Trophoblast cell (in vitro differentiated cells and primary cell): Measurements from ENCODE around the gene PRKAR1B.
"Not testable (repeated sequence)": the region's sequence is repeated elsewhere in the genome, so short reads cannot be mapped to it uniquely, and the experiment has no call there.

Experiments
- DNase-seq, 2 donors: peaks; one replicate each; pipeline ENCODE4 v3.0.0-alpha.2; 2016
- H2AFZ ChIP-seq: 2 replicates; pipeline ENCODE4 v1.6.1; 2013; ENCODE audit warnings: low read length, moderate library complexity, mild to moderate bottlenecking; ENCODE audit not compliant: insufficient read depth, poor library complexity
- H2AK5ac ChIP-seq: 2 replicates; pipeline ENCODE4 v1.6.1; 2013; ENCODE audit warnings: mild to moderate bottlenecking, low read length
- H2BK120ac ChIP-seq: 2 replicates; pipeline ENCODE4 v1.6.1; 2013; ENCODE audit warnings: low read length, mild to moderate bottlenecking, moderate library complexity; ENCODE audit not compliant: insufficient read depth, poor library complexity
- H2BK12ac ChIP-seq: 2 replicates; pipeline ENCODE4 v1.6.1; 2013; ENCODE audit warnings: mild to moderate bottlenecking, low read length, moderate library complexity
- H2BK5ac ChIP-seq: 2 replicates; pipeline ENCODE4 v1.6.1; 2013; ENCODE audit warnings: low read length, low read depth, moderate library complexity, mild to moderate bottlenecking; ENCODE audit not compliant: poor library complexity
- H3K14ac ChIP-seq: 2 replicates; pipeline ENCODE4 v1.6.1; 2013; ENCODE audit warnings: mild to moderate bottlenecking, low read length
- H3K18ac ChIP-seq: 2 replicates; pipeline ENCODE4 v1.6.1; 2013; ENCODE audit warnings: mild to moderate bottlenecking, low read length
- H3K23ac ChIP-seq: 2 replicates; pipeline ENCODE4 v1.6.1; 2013; ENCODE audit warnings: low read length
- H3K27ac ChIP-seq: 2 replicates; pipeline ENCODE4 v1.5.1; 2013; ENCODE audit warnings: low read depth, mild to moderate bottlenecking, inconsistent platforms, low read length, moderate library complexity
- H3K27me3 ChIP-seq: 2 replicates; pipeline ENCODE4 v1.6.1; 2013; ENCODE audit warnings: inconsistent platforms, mild to moderate bottlenecking, low read length, moderate library complexity; ENCODE audit not compliant: insufficient read depth
- H3K36me3 ChIP-seq, 2 experiments: 1 replicate in 1 of 2; 2 replicates in 1 of 2; pipeline ENCODE4 v1.6.1; 2013; ENCODE audit warnings: low read length in 2 of 2, mild to moderate bottlenecking in 2 of 2, moderate library complexity in 1 of 2; ENCODE audit not compliant: insufficient read depth in 2 of 2, control insufficient read depth in 1 of 2
- H3K4ac ChIP-seq: 2 replicates; pipeline ENCODE4 v1.6.1; 2013; ENCODE audit warnings: low read depth, mild to moderate bottlenecking, low read length, moderate library complexity
- H3K4me1 ChIP-seq, 2 experiments: 1 replicate in 1 of 2; 2 replicates in 1 of 2; pipeline ENCODE4 v1.6.1; 2013; ENCODE audit warnings: low read length in 2 of 2, mild to moderate bottlenecking in 2 of 2, moderate library complexity in 1 of 2; ENCODE audit not compliant: insufficient read depth in 2 of 2, control insufficient read depth in 1 of 2
- H3K4me2 ChIP-seq: 2 replicates; pipeline ENCODE4 v1.6.1; 2013; ENCODE audit warnings: inconsistent platforms, mild to moderate bottlenecking, low read length, moderate library complexity
- H3K4me3 ChIP-seq: 2 replicates; pipeline ENCODE4 v1.5.1; 2013; ENCODE audit warnings: mild to moderate bottlenecking, low read depth, low read length, inconsistent platforms
- H3K79me1 ChIP-seq: one replicate; pipeline ENCODE4 v1.6.1; 2013; ENCODE audit warnings: low read length
- H3K79me2 ChIP-seq: 2 replicates; pipeline ENCODE4 v1.6.1; 2013; ENCODE audit warnings: low read length, mild to moderate bottlenecking; ENCODE audit not compliant: control insufficient read depth, insufficient read depth, poor library complexity
- H3K9ac ChIP-seq: 2 replicates; pipeline ENCODE4 v1.6.1; 2013; ENCODE audit warnings: mild to moderate bottlenecking, low read length
- H3K9me3 ChIP-seq: 2 replicates; pipeline ENCODE4 v1.6.1; 2013; ENCODE audit warnings: low read depth, mild to moderate bottlenecking, control low read depth, inconsistent platforms, low read length; ENCODE audit not compliant: insufficient read depth
- H4K12ac ChIP-seq: 2 replicates; pipeline ENCODE4 v1.6.1; 2013; ENCODE audit warnings: low read depth, mild to moderate bottlenecking, low read length, moderate library complexity
- H4K8ac ChIP-seq: 2 replicates; pipeline ENCODE4 v1.6.1; 2013; ENCODE audit warnings: low read depth, mild to moderate bottlenecking, low read length, moderate library complexity
- H4K91ac ChIP-seq: one replicate; pipeline ENCODE4 v1.6.1; 2013; ENCODE audit warnings: low read depth, mild to moderate bottlenecking, low read length, moderate library complexity
- WGBS: extraction: QIAGEN DNeasy Blood & Tissue Kit; methylation state at CpG from one replicate; pipeline ENCODE4 v1.1.7; 2013; ENCODE audit warnings: missing lambda C conversion rate; ENCODE audit not compliant: insufficient read length, insufficient coverage; ENCODE audit errors: extremely low coverage; 5-methylcytosine and 5-hydroxymethylcytosine counted together

The PRKAR1B gene

DNA sequence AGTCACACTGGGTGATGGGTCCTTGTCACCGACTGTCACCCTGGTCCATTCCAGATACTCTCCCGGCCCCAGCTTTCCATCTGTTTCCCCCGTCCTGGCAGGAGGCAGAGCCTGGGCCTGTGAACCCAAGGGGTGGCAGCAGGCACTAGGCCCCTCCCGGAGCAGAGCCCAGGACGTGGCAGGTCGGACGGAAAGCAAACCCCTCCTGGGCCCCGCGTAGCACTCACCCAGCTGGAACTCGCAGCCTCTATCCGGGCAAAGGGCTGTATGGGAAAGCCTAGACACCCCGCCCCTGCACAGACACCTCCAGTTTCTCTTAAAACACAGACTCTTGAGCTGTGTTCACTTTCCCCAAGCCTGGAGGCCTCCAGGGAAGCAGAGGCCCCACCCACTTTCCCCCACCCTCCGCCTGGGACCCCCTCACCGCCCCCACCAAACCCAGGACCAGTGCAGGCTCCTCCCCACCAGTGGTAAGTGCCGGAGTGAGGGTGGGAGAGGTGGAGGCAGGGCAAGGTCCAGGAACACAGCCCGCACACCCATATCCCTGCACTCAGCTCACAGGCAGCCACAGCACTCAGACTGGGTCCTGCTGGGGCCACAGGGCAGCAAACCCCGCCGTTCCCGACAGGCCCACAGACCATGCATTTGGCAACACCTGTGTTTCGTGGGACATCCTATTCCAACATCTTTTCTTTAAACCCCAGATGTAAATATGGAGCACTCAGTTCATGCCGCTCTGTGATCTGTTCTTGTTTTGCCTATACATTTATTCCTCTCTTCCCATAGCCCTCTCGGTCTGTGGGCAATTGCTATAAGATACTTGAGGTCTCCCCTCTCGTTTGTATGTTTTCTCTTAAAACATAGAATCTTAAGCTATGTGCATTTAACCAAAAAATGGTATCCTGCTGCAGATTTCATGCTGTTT, 109.2 kb downstream of the PRKAR1B start:
- Histone ChIP-seq H2BK5ac (no peak overlapping the region), H3K18ac (no peak overlapping the region), H3K79me2 (peaks cover 1% of the 10 kb centered on the region), H3K36me3 (no peaks in the 10 kb centered on the region), H2AFZ (no peak overlapping the region), H3K4me2 (no peak overlapping the region), H3K4ac (no peak overlapping the region), H3K79me1 (no peaks in the 10 kb centered on the region), H2AK5ac (no peak overlapping the region), H3K4me3 (no peak overlapping the region), H3K27ac (no peak overlapping the region), H3K9me3 (peaks cover 7% of the 10 kb centered on the region), H3K23ac (no peak overlapping the region), H2BK12ac (no peak overlapping the region), H3K4me1 (peaks cover 2 to 6% of the 10 kb centered on the region in 2 experiments), H3K14ac (no peak overlapping the region), H4K12ac (no peak overlapping the region), H4K91ac (no peak overlapping the region), H3K27me3 (no peaks in the 10 kb centered on the region), H3K9ac (no peak overlapping the region), H2BK120ac (no peak overlapping the region), H4K8ac (no peak overlapping the region)
- WGBS, result no CpG with 5 or more reads among the region's 23 CpGs
- no peak for DNase-seq

DNA sequence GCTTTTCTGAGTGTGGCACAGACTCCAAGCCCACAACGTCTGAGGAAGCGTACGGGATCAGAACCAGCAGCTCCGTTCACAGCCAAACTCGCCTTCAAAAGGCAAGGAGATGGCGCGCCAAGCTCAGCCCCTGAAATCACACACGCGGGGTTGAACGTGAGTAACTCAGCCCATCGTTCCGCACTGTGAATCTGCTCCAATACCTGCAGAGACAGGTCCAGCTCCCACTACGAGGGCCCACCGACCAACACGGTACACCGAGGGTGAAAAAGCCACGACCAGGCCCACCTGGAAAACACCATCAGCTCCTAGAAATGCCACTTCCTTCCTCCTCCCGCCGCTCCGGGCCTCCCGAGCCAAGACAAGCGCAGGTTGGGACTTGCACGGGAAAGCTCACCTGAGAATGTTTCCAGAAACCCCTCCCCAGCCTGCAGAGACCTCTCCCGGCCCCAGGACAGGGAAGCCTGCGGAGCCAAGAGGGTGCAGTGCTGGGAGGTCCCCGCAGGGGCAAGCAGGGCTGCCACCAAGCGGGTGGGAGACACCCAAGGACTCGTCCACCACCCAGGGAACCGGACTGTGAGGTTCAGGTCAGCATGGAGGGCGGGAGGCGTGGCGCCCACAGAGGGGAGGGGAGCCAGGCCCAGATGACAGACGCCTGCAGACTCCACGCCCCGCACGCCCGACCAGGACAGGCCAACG, 113.5 kb downstream of the PRKAR1B start:
- Histone ChIP-seq H3K4me2 (no peak overlapping the region), H3K4me1 (peaks cover 5 to 9% of the 10 kb centered on the region in 2 experiments), H3K9ac (no peak overlapping the region), H4K91ac (no peak overlapping the region), H2BK12ac (no peak overlapping the region), H3K36me3 (no peaks in the 10 kb centered on the region), H3K9me3 (no peaks in the 10 kb centered on the region), H2AK5ac (no peak overlapping the region), H3K4me3 (no peak overlapping the region), H3K27ac (no peak overlapping the region), H2AFZ (no peak overlapping the region), H3K79me1 (no peaks in the 10 kb centered on the region), H4K8ac (no peak overlapping the region), H3K4ac (no peak overlapping the region), H4K12ac (no peak overlapping the region), H2BK120ac (no peak overlapping the region), H3K23ac (no peak overlapping the region), H3K79me2 (peaks cover 1% of the 10 kb centered on the region), H3K14ac (no peak overlapping the region), H3K18ac (no peak overlapping the region), H2BK5ac (no peak overlapping the region), H3K27me3 (no peaks in the 10 kb centered on the region)
- WGBS, result no CpG with 5 or more reads among the region's 38 CpGs
- DNase-seq, result no peak

DNA sequence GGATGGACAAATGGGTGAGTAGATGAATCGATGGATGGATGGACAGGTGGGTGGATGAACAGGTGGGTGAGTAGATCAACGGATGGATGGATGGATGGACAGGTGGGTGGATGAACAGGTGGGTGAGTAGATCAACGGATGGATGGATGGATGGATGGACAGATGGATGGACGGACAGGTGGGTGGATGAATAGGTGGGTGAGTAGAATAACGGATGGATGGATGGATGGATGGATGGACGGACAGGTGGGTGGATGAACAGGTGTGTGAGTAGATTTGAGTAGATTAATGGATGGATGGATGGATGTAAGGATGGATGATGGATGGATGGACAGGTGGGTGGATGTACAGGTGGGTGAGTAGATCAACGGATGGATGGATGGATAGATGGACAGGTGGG, 115.2 kb downstream of the PRKAR1B start:
- H2BK5ac ChIP-seq, H3K23ac ChIP-seq, H2BK120ac ChIP-seq, H3K79me2 ChIP-seq, H2AFZ ChIP-seq, H4K91ac ChIP-seq, H3K4ac ChIP-seq, H3K14ac ChIP-seq, H3K79me1 ChIP-seq, H3K9me3 ChIP-seq, H3K4me1 ChIP-seq, H4K12ac ChIP-seq, H3K4me3 ChIP-seq, H3K4me2 ChIP-seq, H2BK12ac ChIP-seq, H3K27ac ChIP-seq, H3K27me3 ChIP-seq, H4K8ac ChIP-seq, H3K9ac ChIP-seq, H2AK5ac ChIP-seq, H3K36me3 ChIP-seq, DNase-seq, H3K18ac ChIP-seq: not testable (repeated sequence)
- WGBS, result no CpG with 5 or more reads among the region's 7 CpGs

DNA sequence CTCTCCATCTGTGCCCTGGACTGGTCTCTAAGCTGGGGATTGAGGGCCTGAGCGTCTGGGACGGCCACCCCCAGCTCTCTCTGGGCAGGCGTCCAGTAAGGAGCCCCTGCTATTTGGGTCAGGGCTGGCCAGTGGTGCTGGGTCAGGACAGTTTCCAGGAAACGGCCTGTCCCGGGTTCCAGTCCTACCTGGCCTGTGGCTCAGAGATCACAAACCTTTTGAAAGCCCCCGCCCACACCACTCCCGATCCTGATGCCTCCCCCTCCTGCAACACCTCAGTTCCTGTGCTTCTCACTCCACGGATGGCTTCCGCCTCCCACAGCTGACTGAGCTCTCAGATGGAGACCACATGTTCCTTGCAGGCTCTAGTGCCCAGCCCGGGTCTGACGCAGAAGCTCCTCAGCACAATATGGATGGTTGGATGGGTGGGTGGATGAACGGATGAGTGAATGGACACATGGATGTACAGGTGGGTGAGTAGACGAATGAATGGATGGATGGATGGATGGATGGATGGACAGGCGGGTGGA, 115.7 kb downstream of the PRKAR1B start:
- H3K79me2 ChIP-seq, result peaks cover 1% of the 10 kb centered on the region
- H3K9me3 ChIP-seq, result no peaks in the 10 kb centered on the region
- no peak overlapping the region for H3K4ac ChIP-seq
- no peaks in the 10 kb centered on the region for H3K27me3 ChIP-seq
- no peak overlapping the region for H3K4me3 ChIP-seq
- no peak overlapping the region for H2BK12ac ChIP-seq
- H4K91ac ChIP-seq, result no peak overlapping the region
- H2AFZ ChIP-seq, result no peak overlapping the region
- peak overlapping the region; percentile 44 for H3K23ac ChIP-seq
- H3K9ac ChIP-seq, result no peak overlapping the region
- DNase-seq, result no peak
- no peak overlapping the region for H3K27ac ChIP-seq
- peak overlapping the region; percentile 27 for H3K18ac ChIP-seq
- no peak overlapping the region for H2BK5ac ChIP-seq
- H4K12ac ChIP-seq, result no peak overlapping the region
- H3K14ac ChIP-seq, result no peak overlapping the region
- H3K79me1 ChIP-seq, result no peaks in the 10 kb centered on the region
- H3K36me3 ChIP-seq, result no peaks in the 10 kb centered on the region
- peaks cover 5 to 9% of the 10 kb centered on the region in 2 experiments for H3K4me1 ChIP-seq
- no peak overlapping the region for H3K4me2 ChIP-seq
- H2BK120ac ChIP-seq, result no peak overlapping the region
- H4K8ac ChIP-seq, result no peak overlapping the region
- no peak overlapping the region for H2AK5ac ChIP-seq
- no CpG with 5 or more reads among the region's 14 CpGs for WGBS
